Gastrocnemius medialis (tissue), 4 donors: Measurements from ENCODE around the gene CDK1. TPM values are rescaled to one million over a fixed set of nuclear protein-coding genes. Genes with fewer than 3 reads are reported as not detected.

Experiments
- ATAC-seq, 2 donors: fragments of 150-250 bp; one replicate each; pipeline ENCODE4 v1.9.1; 2016
- DNase-seq, 2 donors: peaks; one replicate each; pipeline ENCODE4 v3.0.0-alpha.2; 2019
- H3K27ac ChIP-seq, 4 donors: fragments of 200-600 bp; sonication (generic); 1 replicate in 1 of 4; 2 replicates in 3 of 4; pipeline ENCODE4 v1.5.1; 2016 to 2018; ENCODE audit warnings: mild to moderate bottlenecking in 2 of 4, moderate library complexity in 1 of 4
- H3K27me3 ChIP-seq, 3 donors: fragments of 200-600 bp; sonication (generic) in 2 of 3; 1 replicate in 1 of 3; 2 replicates in 2 of 3; pipeline versions ENCODE4 v1.5.1 to v1.6.0; 2016 to 2019; ENCODE audit warnings: mild to moderate bottlenecking in 1 of 3, moderate library complexity in 1 of 3
- H3K36me3 ChIP-seq, 2 donors: fragments of 200-600 bp; sonication (generic) in 1 of 2; one replicate each; pipeline ENCODE4 v1.5.1; 2017 to 2018
- H3K4me1 ChIP-seq, 2 donors: fragments of 200-600 bp; sonication (generic) in 1 of 2; one replicate each; pipeline ENCODE4 v1.5.1; 2016 to 2017; ENCODE audit warnings: mild to moderate bottlenecking in 2 of 2
- H3K4me3 ChIP-seq, 4 donors: fragments of 200-600 bp; sonication (generic) in 3 of 4; 1 replicate in 1 of 4; 2 replicates in 3 of 4; pipeline ENCODE4 v1.5.1; 2016 to 2019; ENCODE audit warnings: mild to moderate bottlenecking in 2 of 4
- H3K9me3 ChIP-seq, 3 donors: fragments of 200-600 bp; sonication (generic) in 2 of 3; 1 replicate in 1 of 3; 2 replicates in 2 of 3; pipeline ENCODE4 v1.5.1; 2016 to 2019
- POLR2A ChIP-seq, 2 donors: fragments of 450-650 bp; IDR thresholded peaks; one replicate each; pipeline ENCODE4 v1.6.1; 2017; ENCODE audit warnings: antibody characterized with exemption in 2 of 2, mild to moderate bottlenecking in 2 of 2, moderate library complexity in 2 of 2
- in situ Hi-C, 4 donors: fragments of 200-750 bp; cut with MboI; loops; one replicate each; pipeline versions ENCODE4 v1.15.0 to v1.8.0; 2017; ENCODE audit warnings: low sequenced_read_pairs in 4 of 4
- intact Hi-C: fragments of 100-400 bp; cut with DNase I; formaldehyde crosslinking; loops from one replicate; pipeline ENCODE4 v1.15.1; 2023; ENCODE audit warnings: low total_unique reads
- total RNA-seq, 4 donors: library from RNA; depleted of rRNA; stranded (reverse); fragments of >200 nt; gene quantifications; one replicate each; pipeline versions ENCODE4 v1.1.0 to v1.2.3, GENCODE V29; 2016
- TF ChIP-seq, protein P1 (sequence below), 5 experiments: fragments of 450-650 bp in 3 of 5; fragments of 200-600 bp in 2 of 5; sonication (generic) in 2 of 5; IDR thresholded peaks in 4 of 5; conservative IDR thresholded peaks in 1 of 5; 1 replicate in 4 of 5; 2 replicates in 1 of 5; pipeline ENCODE4 v1.5.1; 2016 to 2019; ENCODE audit warnings: antibody characterized with exemption in 5 of 5, mild to moderate bottlenecking in 3 of 5, moderate library complexity in 3 of 5

CDK1 gene
- total RNA-seq, 4 donors from 2014 or later = 0.82 to 1.9 (median 1.2) TPM; not detected in 1

DNA sequence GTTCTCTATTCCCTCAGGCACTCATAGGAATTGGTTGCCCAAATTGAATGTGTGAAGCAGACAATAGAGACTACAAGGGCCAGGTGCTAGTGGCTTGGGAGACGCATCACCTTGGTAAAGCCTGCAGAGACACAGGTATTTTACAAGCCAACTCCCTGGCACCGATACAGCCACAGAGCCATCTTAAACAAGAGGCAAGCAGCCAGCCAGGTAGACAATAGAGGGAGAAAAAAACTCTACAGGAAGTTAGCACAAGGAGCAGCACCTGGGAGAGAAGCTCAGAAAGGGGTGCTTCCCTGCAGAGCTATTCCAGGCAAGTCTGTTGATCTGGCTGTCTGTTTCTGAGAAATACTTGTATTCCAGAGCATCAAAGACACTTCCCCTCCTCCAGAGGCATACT, 43.0 kb upstream of the CDK1 start:
- no peak overlapping the region for H3K27ac ChIP-seq
- DNase-seq (no peak), ATAC-seq (no peak)
- H3K4me3 ChIP-seq = no peak overlapping the region
- in situ Hi-C loops (no loop called here), intact Hi-C loops (no loop called here)
- TF ChIP-seq POLR2A (IDR thresholded peaks at IDR 0.05) = no peak
- TF ChIP-seq, protein P1, sequence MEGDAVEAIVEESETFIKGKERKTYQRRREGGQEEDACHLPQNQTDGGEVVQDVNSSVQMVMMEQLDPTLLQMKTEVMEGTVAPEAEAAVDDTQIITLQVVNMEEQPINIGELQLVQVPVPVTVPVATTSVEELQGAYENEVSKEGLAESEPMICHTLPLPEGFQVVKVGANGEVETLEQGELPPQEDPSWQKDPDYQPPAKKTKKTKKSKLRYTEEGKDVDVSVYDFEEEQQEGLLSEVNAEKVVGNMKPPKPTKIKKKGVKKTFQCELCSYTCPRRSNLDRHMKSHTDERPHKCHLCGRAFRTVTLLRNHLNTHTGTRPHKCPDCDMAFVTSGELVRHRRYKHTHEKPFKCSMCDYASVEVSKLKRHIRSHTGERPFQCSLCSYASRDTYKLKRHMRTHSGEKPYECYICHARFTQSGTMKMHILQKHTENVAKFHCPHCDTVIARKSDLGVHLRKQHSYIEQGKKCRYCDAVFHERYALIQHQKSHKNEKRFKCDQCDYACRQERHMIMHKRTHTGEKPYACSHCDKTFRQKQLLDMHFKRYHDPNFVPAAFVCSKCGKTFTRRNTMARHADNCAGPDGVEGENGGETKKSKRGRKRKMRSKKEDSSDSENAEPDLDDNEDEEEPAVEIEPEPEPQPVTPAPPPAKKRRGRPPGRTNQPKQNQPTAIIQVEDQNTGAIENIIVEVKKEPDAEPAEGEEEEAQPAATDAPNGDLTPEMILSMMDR (IDR thresholded peaks at IDR 0.05 in 4 of 5, conservative IDR thresholded peaks at IDR 0.05 in 1 of 5) = no peak
- peaks cover 0 to 6% of the 10 kb centered on the region in 2 donors for H3K4me1 ChIP-seq
- no peaks in the 10 kb centered on the region for H3K9me3 ChIP-seq
- H3K36me3 ChIP-seq = no peaks in the 10 kb centered on the region
- H3K27me3 ChIP-seq = peaks cover 34 to 36% (median 34%) of the 10 kb centered on the region in 3 donors

DNA sequence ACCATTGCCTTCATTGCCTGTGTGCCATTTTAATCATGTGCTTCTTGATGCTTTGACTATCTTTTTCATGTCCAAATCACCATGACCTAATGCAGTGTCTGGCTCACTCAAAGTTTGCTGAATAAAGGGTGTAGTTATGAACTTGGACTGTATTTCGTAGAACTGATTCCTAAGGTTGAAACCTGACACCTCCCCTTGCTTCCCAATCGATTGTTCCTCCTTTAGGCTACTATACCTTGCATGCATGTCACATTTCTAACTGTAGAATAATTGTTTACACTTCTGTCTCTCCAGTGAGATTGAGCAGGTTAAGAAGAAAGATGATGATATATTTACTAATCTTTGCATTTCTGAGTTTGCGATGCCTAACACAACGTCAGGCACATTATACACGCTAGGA, 41.0 kb upstream of the CDK1 start:
- H3K4me1 ChIP-seq = peaks cover 0 to 6% of the 10 kb centered on the region in 2 donors
- H3K27me3 ChIP-seq = peaks cover 29 to 33% (median 30%) of the 10 kb centered on the region in 3 donors
- in situ Hi-C loops = no loop called here

GRCh38 chr10:60739558-60739957, 38.7 kb upstream of the CDK1 start:
- intact Hi-C loops = no loop called here
- Histone ChIP-seq H3K27me3 (peaks cover 8 to 12% (median 9%) of the 10 kb centered on the region in 3 donors), H3K4me3 (no peak overlapping the region), H3K9me3 (no peaks in the 10 kb centered on the region), H3K4me1 (no peaks in the 10 kb centered on the region), H3K36me3 (no peaks in the 10 kb centered on the region), H3K27ac (no peak overlapping the region)
- no peak for ATAC-seq
- no peak for DNase-seq
- in situ Hi-C loops = no loop called here
- TF ChIP-seq, protein P1 (IDR thresholded peaks at IDR 0.05 in 4 of 5, conservative IDR thresholded peaks at IDR 0.05 in 1 of 5) = no peak
- no peak for TF ChIP-seq POLR2A (IDR thresholded peaks at IDR 0.05)

More for the DNA sequence above, 41.0 kb upstream of the CDK1 start:
- ATAC-seq (no peak), DNase-seq (no peak)
- intact Hi-C loops = no loop called here
- no peak overlapping the region for H3K4me3 ChIP-seq
- no peaks in the 10 kb centered on the region for H3K36me3 ChIP-seq
- TF ChIP-seq POLR2A (IDR thresholded peaks at IDR 0.05) = no peak
- TF ChIP-seq, protein P1 (IDR thresholded peaks at IDR 0.05 in 4 of 5, conservative IDR thresholded peaks at IDR 0.05 in 1 of 5) = no peak
- H3K27ac ChIP-seq = no peak overlapping the region
- H3K9me3 ChIP-seq = no peaks in the 10 kb centered on the region

DNA sequence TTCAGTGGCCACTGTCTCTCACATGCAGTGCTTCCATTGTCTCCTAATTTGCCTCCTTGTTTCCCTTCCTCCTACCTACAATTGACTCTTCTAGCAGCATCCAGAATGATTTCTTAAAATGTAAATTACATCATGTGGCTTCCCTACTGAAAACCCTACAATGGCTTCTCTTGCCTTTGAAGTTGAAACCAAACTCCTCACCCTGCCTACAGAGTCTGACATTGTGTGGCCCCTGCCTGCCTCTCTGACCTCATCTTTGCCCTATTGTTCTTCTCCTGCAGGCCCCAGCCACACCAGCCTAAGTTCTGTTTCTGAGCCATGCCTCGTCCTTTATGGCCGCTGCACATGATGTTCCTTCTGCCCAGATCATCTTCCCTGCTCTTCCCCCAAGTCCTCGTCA, 35.8 kb upstream of the CDK1 start:
- in situ Hi-C loops = no loop called here
- Histone ChIP-seq H3K27ac (no peak overlapping the region), H3K27me3 (no peaks in the 10 kb centered on the region), H3K36me3 (no peaks in the 10 kb centered on the region), H3K4me1 (no peaks in the 10 kb centered on the region), H3K4me3 (no peak overlapping the region), H3K9me3 (no peaks in the 10 kb centered on the region)
- intact Hi-C loops = no loop called here
- TF ChIP-seq, protein P1 (IDR thresholded peaks at IDR 0.05 in 4 of 5, conservative IDR thresholded peaks at IDR 0.05 in 1 of 5) = no peak
- no peak for TF ChIP-seq POLR2A (IDR thresholded peaks at IDR 0.05)
- DNase-seq (no peak), ATAC-seq (no peak)

- intact Hi-C loops = no loop called here
- Histone ChIP-seq H3K36me3 (no peaks in the 10 kb centered on the region), H3K4me3 (no peak overlapping the region), H3K27ac (no peak overlapping the region), H3K9me3 (no peaks in the 10 kb centered on the region), H3K27me3 (no peaks in the 10 kb centered on the region), H3K4me1 (no peaks in the 10 kb centered on the region)
- TF ChIP-seq POLR2A (IDR thresholded peaks at IDR 0.05) = no peak
- TF ChIP-seq, protein P1 (IDR thresholded peaks at IDR 0.05 in 4 of 5, conservative IDR thresholded peaks at IDR 0.05 in 1 of 5) = no peak
- ATAC-seq (no peak), DNase-seq (no peak)
- in situ Hi-C loops = no loop called here
Observed at GRCh38 chr10:60747817-60748469, 30.3 kb upstream of the CDK1 start.
